HG03378 (cell line): ENCODE results near the gene MFN1.

ENCODE experiments used
- ATAC-seq: cut with Tn5 transposase; IDR thresholded peaks from one replicate; pipeline ENCODE4 v1.9.1; 2021; ENCODE audit warnings: mild to moderate bottlenecking, moderate library complexity; ENCODE audit not compliant: unreplicated experiment

The MFN1 gene

DNA sequence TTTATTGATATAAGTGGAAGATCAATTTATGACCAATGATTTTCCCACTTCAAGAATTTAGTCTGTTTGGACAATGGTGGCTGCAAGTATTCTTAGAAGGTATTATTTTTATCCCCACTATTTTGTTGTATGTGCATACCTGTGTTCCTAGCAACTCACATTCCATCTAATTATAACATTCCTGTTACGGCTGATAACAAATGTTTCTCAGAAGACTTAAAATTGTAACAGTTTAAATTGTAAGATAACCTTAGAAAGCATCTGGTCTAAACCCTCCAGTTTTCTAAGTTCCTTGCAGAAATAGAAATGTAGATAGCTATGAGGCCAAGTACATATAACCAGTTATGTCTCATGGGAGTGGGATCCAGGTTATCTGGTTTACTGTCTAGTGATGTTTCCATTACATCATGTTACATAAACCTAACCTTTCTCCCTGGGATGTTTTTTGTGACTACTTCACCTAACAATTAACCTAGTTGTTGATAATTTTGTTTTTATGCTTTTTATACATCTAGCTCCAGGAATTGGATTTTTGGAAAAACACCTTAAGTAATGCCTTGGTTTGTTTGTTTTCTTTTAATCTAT is 11.1 kb upstream of the MFN1 start:
- no peak for ATAC-seq

DNA sequence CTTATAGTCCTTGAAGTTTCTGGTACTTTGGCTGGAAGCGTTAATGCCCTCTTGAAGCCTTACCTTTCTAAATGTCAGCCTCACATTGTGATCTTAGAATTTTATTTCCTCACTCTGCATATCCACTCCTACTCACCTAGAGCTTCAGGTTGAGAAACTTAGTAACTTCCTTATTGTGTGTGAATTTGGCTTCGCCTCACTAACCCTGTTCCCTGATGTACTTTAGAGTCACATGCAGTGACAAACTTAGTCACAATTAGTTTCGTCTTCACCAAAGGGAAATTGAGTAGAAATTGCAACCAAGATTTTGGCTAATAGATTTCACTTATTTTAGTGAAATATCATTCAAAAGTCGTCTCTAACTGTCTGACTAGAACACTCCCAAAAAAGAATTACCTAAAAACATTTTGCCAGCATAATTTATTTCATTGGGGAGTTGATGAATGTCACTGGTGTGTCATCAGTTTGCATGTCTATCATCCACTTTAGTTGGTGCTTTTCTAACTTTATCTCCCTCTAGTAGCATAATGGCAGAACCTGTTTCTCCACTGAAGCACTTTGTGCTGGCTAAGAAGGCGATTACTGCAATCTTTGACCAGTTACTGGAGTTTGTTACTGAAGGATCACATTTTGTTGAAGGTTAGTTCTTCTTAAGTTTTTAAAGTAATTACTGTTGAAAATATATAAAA is 960 bp downstream of the MFN1 start:
- peak; percentile 79 for ATAC-seq

DNA sequence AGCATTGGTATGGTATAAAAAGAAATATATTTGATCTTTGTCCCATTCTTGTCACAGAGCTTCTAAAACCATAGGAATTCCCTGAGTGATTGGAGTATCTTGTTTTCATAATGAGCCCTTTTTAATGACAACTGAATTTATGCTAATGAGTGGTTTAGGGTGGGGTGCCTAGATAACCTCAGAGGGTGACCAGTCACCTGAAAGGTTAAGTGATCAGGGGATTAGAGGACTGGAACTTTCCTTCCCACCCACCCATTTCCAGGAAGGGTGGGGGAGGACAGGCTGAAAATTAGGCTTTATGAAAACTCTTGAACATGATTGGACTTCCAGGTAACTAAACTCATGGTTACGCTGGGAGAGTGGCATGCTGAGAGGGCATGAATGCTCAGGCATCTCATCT is 8.5 kb downstream of the MFN1 start:
- ATAC-seq = no peak

DNA sequence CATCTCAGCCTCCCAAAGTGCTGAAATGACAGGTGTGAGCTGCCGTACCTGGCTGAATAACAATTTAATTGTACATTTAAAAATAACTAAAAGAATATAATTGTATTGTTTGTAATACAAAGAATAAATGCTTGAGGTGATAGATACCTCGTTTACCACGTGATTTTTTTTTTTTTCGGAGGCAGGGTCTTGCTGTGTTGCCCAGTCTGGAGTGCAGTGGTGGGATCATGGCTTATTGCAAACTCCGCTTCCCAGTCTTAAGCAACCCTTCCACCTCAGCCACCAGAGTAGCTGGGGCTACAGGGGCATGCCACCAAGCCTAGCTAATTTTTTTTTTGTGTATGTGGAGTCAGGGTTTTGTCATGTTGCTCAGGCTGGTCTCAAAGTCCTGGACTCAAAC is 15.8 kb downstream of the MFN1 start:
- no peak for ATAC-seq

DNA sequence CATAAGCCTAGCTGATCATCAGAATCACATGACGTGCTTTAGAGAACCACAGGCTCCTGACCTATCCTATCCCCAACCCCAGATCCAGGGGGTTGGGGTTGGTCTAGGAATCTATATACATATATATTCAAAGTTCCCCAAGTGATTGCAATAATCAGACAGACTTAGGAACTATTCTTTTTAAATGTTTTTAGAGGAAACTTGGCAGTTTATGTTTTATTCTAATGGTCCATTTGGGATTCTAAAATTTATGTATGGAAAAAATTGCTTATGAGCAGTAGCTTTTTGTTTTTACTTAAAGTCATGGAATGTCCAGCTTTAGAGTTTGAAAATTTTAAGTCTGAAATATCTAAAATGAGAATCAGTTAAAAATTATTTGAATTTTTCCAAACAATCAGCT is 22.1 kb downstream of the MFN1 start:
- ATAC-seq = no peak

DNA sequence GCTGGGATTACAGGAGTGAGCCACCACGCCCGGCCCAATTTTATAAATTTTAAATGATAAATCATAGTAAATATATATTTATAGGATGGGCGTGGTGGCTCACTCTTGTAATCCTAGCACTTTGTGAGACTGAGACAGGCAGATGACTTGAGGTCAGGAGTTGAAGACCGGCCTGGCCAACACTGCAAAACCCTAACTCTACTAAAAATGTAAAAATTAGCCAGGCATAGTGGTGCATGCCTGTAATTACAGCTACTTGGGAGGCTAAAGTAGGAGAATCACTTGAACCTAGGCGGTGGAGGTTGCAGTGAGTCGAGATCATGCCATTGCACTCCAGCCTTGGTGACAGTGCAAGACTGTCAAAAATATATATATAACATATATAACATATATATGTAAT is 26.4 kb downstream of the MFN1 start:
- ATAC-seq = no peak

DNA sequence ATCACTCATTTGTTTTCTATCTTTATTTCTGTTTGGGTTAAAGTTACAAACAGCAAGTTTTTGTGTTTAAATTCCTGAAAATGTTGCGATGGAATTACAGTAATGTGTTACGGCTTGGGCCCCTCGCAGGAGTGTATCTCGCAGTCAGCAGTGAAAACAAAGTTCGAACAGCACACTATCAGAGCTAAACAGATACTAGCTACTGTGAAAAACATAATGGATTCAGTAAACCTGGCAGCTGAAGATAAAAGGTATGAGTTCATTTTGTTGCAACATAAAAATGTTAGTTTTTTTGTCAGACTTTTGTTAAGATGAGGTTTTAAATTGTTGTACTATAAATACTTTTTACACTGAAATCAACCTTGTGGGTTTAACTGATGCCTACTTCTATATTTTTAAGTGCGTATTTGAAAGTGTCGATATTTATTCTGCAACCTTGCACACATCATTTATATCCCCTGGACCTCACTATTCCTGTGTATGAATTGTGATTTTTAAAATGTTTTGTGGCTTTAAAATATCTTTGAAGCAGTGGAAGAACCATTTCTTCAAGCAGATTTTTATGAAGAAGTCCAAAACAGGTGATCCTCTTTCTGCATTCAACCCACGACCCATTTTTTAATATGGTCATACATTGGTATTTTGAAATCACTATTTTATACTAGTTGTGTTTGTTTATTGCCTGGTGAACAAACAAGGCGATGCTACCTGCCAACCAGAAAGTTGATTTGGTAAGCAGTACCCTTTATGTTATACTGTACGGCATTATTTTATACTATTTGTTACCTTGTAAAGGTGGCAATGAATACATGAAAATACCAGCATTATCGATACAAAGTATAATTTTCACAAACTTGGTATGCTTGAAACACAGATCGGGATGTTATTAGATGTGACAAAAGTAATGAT is 27.8 kb downstream of the MFN1 start:
- no peak for ATAC-seq

DNA sequence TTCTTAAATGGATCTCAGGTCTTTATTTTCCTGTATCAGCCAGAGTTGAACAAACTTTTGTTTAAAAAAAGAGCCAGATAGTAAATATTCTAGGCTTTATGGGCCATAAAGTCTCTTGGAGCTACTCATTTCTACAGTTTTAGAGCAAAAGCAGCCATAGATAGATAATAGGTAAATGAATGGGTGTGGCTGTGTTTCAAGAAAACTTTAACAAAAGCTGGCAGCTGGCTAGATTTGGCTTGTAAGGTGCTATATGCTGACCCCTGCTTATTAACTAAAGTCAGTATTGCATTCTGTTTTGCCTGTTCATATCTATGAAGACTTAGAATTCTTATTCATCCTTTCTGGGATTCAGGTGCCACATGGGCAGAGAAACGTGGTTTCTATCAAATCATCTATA is 29.0 kb downstream of the MFN1 start:
- ATAC-seq = no peak

DNA sequence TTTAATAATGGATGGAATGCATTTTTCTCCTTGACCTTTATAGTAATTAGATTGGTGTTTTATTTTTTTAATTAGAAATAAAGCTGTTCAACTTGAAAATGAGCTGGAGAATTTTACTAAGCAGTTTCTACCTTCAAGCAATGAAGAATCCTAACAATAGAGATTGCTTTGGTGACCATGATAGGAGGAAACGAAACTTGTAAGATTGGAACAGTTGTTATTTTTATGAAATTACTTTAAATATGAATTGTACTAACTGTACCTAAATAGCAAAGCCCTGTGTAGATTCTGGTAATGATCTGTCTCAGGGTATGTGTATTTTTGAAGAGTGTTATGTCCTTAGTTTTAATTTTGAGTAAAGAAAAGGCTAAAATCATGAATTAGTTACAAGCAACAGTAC is 44.4 kb downstream of the MFN1 start:
- no peak for ATAC-seq

DNA sequence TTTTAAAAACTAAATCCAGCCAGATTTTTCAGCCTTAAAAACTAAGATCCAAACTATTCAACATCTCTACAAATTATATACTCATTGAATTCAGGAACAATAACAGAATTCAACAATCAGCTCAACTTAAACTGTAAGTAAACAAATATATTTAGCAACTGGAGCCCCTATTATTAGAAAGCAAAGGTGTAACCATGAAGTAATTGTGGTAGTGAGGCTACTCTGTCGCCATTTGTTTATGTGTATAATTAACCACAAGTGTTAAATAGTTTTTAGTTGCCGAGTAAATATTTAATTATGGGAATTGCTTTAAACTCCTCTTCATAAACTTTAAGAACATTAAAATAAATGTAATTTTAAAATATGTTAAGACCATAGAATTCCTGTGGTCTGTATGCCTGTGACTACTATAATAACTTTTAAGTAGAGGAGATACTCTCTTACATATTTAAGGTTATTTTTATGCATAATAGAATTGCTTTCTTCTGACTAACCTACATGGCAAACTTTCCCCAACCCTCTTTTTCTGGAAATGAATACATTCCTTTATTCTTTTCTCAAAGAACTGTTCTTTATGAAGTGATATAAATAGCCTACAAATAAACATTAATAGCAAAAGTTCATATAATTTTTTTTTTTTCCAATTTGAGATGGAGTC is 51.2 kb downstream of the MFN1 start:
- ATAC-seq = no peak

DNA sequence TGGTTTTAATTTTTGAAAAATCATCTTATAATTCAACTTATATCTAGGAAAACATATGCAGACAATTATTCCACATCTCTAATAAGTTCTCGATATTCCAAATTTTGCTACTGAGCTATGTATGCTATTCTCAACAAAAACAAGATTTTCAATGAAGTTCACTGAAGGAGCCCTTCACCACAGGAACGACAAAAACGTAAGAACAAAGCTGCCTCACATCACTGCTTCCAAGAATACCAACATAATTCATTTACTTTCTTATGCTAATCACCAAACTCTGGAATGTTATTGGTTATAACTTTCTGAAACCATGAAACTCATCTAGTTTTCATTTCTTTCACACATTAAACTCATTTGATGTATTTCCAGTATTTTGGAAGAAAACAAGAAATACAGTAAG is 54.1 kb downstream of the MFN1 start:
- ATAC-seq = no peak

DNA sequence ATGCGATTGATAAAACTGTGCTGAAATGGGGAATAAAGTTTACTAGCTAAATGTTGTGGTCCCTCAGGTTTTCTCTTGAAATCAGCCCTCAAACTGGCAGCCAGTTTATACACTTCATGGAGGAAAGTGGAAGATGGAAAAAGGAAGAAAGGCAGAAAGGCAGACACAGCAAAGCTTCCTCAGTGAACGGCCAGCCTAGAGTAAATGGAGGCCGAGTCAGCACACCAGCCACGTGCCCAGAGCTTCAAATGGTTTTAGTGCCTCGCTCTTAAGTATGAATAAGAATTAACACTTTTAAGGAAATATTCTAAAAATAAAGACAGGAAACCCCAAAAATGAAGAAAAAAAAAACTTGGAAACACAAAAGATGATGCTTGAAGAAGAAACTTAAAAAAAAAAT is 55.5 kb downstream of the MFN1 start:
- ATAC-seq = no peak

DNA sequence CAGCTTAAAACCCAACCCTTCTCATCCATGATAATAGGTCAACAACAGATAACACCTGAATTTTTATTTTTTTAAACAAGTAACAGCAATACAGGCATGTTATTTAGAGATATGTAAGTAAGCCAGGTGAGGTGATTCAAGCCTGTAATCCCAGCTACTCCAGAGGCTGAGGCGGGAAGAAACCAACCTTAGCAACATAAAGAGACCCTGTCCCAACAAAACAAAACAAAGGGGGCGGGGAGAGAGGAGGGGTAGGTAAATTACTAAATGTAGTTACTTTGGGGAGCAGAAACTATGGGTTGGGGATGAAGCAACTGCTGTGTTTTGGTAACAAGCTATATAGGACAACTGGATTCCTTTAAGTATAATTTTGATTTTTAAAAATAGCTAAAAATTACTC is 56.8 kb downstream of the MFN1 start:
- ATAC-seq = no peak

DNA sequence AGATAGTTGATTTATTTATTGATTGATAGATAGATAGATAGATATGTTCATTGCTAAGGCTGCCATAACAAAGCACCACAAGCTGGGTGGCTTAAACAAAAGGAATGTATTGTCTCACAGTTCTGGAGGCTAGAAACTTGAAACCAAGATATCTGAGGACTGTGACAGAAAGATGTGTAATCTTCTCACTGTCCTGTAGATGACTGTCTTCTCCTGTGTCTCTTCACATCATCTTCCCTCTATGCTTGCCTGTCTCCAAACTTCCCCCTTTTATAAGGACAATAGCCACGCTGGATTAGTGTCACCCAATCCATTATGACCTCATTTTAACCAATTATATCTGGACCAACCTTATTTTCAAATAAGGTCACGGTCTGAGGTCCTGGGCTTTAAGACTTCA is 62.8 kb downstream of the MFN1 start:
- ATAC-seq = no peak

DNA sequence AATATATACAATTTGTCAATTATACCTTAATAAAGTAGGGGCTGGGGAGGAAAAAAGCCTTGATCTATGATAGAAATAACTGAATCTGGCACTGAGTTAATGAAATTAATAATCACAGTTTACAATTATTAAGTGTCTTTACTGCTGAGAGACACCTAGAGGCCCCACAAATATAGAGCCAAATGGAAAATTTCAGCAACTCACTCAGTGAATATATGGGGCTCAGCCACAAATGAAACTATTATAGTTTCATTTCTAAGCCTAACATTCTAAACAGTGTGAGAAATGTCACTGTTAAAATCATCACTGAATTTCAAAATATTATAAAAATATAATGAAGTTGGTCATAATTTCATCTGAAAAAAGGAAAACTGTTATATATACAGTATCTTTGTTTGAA is 63.5 kb downstream of the MFN1 start:
- ATAC-seq = no peak

DNA sequence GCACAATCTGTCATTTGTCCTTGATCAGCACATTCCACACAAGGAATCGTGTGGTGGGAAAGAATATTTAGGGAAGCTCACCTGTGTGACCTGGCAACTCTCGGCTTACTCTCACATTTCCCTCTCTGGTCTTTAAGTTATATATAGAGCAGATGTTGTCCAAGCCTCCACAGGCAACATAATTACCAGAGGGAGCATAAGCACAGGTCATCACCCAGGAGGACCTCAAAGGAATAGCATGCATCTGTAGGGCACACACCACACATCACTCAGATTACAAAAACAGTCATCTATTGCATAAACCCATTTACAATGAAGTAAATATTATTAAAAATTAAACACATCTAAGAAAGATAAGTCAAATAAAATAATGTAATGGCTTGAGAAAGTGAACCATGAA is 67.3 kb downstream of the MFN1 start:
- no peak for ATAC-seq

DNA sequence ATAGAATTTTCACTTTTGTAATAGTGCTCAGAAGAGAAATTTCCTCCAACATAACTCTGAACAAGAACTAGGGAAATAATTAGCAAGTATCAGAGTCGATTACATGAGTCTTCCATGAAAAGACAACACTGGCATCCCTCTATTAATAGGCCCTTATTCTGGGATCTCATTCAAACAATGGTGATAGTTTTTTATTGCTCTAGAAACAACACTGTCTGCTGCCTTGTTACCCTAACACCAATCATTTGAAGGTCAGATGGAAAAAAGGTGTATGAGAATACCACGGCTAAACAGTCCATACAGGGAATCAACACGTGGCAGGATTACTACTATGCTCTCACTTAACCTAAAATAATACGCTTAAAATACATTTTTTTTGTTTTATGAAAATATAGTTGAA is 67.9 kb downstream of the MFN1 start:
- ATAC-seq = no peak

DNA sequence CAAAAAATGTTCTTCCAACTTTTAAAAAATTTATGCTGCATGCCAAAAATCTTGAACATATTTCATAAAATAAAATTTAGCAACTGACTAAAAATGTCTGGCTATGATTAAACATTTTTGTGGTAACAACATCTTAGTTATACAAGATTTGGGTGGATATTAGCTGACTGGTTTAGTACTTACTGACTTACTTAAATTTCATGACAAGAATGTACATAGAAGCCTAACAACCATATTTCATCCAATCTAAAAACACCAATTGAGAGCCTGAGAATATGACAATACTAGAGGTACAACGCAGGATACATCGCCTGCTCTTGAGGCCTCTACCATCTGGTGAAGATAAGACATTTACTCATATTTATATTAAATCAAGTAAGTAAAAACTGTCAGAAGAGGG is 69.2 kb downstream of the MFN1 start:
- ATAC-seq = no peak

DNA sequence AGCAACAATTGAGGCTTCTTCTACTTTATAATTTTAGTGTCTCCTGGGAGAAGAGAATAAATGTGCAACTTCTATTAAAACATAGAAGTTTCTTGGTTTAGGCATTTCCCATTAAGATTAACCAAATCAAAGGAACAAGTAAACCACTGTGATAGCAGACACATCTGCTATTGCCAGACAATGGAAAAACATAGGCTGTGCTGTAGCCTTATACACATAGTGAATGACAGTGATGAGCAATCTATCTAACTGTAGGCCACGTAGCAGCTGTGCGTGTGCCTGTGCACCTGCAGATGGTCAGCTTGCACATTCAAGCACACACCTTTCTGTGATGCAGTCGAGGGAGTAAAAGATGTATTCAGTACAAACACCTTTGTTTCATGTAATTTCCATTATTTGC is 71.1 kb downstream of the MFN1 start:
- no peak for ATAC-seq

DNA sequence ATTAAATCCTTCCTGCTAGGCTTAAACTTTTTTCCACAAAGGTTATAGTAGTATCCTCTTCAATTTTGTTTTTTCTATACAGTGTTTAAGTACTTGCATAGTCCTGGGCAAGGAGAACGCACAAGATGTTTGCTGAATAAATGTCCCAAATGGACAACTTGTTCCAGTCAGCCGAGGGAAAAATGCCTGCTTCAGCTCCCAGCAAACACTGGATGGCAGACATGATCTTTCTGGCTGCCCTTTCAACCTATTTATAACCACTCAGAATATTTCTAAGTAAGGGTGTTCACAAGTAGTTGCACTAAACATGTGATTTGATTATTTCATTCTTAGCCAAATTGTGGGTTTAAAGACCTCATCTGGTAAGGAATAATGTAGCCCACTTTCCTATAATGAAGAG is 74.0 kb downstream of the MFN1 start:
- no peak for ATAC-seq

DNA sequence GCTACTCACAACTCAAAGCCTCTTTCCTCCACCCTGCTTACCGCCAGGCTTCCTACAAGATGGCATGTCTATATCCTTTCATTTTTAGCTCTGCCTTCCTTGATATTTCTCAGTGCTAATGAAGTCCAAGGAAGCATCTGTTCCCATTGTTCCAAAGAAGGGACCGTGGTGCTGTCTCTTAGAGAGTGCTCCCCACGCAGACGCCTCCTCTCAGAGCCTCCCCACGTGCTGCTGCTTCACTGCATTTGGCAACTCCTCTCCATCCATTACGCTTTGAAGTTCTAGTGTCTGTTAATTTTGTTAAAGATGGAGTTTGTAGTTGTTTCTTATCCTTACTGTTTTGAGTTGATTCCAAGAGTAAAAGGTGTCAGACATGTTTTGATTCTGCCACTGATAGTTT is 77.6 kb downstream of the MFN1 start:
- ATAC-seq = no peak
